MG63 (cell line): ENCODE results near the gene HMGXB3. TPM values are rescaled to one million over a fixed set of nuclear protein-coding genes. Genes with fewer than 3 reads are reported as not detected.

ENCODE experiments used
- DNase-seq: peaks from one replicate; pipeline ENCODE4 v3.0.0-alpha.2; 2020
- H3K27me3 ChIP-seq: fragments of 250-450 bp; sonication (Bioruptor Pico); 2 replicates; pipeline ENCODE4 v1.5.1; 2020; ENCODE audit warnings: mild to moderate bottlenecking, moderate library complexity
- H3K36me3 ChIP-seq: fragments of 250-450 bp; sonication (Bioruptor Pico); 2 replicates; pipeline ENCODE4 v1.5.1; 2020; ENCODE audit warnings: mild to moderate bottlenecking, moderate library complexity
- H3K4me3 ChIP-seq: fragments of 250-450 bp; sonication (Bioruptor Pico); 2 replicates; pipeline ENCODE4 v1.5.1; 2020; ENCODE audit warnings: mild to moderate bottlenecking, moderate library complexity
- H3K9me3 ChIP-seq: fragments of 250-450 bp; sonication (Bioruptor Pico); 2 replicates; pipeline ENCODE4 v1.5.1; 2020; ENCODE audit warnings: mild to moderate bottlenecking, moderate library complexity
- total RNA-seq: library from RNA; depleted of rRNA; stranded (reverse); fragments of >200 nt; shearing (Covaris generic); gene quantifications from 2 replicates; pipeline ENCODE4 v1.2.3, GENCODE V29; 2014; ENCODE audit warnings: low replicate concordance

The HMGXB3 gene
- total RNA-seq, 1 experiment from 2014 or later: 38.2 TPM

DNA sequence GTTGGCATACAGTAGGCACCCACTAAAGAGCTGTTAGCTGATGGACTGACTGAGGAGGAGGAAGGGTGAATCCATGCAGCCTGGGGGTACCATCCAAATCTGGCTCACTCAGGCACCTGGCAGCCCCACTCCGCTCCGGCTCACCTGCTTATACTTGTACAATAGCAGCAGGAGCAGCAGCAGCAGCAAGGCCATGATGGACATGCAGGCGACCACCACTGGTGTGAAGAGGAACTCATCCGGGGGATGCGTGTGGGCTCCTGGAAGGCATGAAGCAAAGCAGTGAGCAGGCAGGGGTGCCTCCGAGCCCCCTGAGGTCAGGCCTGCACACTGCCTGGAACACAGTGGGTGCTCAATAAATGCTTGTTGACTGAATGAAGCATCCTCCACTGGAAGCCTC is 67.5 kb downstream of the HMGXB3 start:
- H3K27me3 ChIP-seq: no peaks in the 10 kb centered on the region
- H3K9me3 ChIP-seq: 0 out of 2 replicates have a peak, but pooled peaks cover 3% of the 10 kb centered on the region
- H3K36me3 ChIP-seq: no peaks in the 10 kb centered on the region
- no peak for DNase-seq
- no peak overlapping the region for H3K4me3 ChIP-seq

DNA sequence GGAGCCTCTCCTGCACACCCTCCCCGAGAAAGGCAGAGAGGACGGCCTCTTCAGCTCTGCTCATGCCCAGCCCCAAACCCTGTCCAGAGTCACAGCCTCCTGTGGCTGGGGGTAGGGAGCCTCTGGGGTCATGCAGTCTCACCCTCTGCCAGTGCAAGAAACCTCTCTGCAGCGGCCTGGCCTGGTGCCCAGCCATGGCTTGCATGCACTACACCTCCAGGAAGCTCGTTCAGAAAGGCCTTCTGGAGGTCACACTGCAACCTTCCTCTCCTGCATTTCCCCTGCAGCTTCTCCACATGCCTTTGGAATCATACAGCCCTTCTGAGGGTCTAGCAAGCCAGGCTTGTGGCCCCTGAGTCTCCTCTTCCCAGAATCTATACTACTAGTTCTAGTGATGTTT is 67.9 kb downstream of the HMGXB3 start:
- Histone ChIP-seq H3K27me3 (no peaks in the 10 kb centered on the region), H3K36me3 (no peaks in the 10 kb centered on the region), H3K4me3 (no peak overlapping the region), H3K9me3 (peaks cover 4% of the 10 kb centered on the region; the same call in 1 of the 2 replicates)
- peak; percentile 42 for DNase-seq

GRCh38 chr5:150068961-150069645 is 68.6 kb downstream of the HMGXB3 start:
- Histone ChIP-seq H3K27me3 (no peaks in the 10 kb centered on the region), H3K36me3 (no peaks in the 10 kb centered on the region), H3K4me3 (no peak overlapping the region), H3K9me3 (peaks cover 6% of the 10 kb centered on the region)
- no peak for DNase-seq

DNA sequence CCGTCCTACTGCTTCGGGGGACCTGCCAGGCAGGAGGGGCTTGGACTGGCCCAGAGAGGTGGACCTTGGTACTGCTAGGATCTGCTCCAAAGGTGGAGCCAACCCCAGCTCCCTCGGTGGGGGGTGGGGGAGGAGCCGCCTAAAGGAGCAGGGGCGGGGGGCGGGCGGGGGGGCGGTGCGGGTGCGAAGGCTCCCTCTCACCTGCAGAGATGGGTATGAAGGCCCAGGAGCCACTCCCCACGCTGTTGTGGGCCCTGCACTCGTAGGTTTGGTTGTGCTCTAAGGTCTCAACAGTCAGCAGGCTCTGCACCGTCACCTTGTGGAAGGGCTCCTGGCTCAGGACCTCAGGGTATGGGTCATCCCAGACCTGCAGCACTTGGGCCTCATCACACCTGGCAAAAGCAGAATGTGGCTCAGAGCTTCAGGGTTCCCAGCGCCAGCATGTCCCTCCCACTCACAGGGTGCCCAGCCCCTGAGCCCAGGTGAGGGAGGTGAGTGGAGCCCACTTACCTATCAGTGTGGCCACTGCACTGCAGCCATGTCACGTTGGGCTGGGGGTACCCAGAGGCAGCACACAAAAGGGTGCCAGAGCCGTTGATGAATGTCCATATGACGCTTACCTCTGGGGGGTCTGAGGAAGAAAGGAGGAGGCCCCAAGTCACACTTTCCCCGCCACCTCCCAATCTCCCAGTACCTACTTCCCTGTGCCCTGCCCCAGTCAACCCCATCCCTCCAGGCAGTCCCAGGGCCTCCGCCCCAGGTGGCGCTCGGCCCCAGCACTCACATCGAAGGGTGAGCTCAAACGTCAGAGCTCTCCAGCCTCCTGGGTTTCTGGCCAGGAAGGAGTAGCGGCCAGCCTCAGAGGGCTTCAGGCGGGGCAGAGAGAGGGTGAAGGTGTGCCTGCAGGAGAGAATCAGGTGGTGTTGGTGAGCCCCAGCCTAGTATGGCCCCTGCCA is 69.4 kb downstream of the HMGXB3 start:
- H3K4me3 ChIP-seq: no peak overlapping the region
- no peak for DNase-seq
- no peaks in the 10 kb centered on the region for H3K36me3 ChIP-seq
- peaks cover 6% of the 10 kb centered on the region for H3K9me3 ChIP-seq
- peaks cover under 1% of the 10 kb centered on the region; the same call in 1 of the 2 replicates for H3K27me3 ChIP-seq

GRCh38 chr5:150070821-150071220 is 70.3 kb downstream of the HMGXB3 start:
- DNase-seq: no peak
- Histone ChIP-seq H3K36me3 (no peaks in the 10 kb centered on the region), H3K9me3 (peaks cover 6% of the 10 kb centered on the region), H3K4me3 (no peak overlapping the region), H3K27me3 (peaks cover 6% of the 10 kb centered on the region)

DNA sequence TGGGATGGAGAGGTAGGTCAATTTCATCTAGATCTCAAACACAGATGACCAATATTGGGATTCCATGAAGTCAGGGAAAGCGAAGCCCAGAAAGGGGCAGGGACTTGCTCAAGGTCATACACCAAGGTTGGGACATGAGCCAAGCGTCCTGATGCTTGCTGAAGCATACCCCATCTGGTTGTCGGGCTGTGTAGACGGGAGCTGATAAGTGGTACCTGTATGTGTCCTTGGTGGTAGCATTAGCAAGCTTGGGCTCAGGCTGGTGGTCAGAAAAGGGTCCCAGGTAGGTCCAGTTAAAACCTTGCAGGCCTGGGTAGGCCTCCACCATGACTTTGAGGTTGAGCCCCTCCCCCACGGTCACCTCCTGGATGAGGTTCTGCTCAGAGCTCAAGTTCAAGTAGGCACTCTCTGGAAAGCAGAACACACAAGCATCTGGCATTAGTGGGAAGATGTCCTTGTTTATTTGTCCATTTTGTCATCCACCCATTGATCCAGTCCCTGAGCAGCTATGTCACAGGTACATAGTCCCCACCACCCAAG is 72.6 kb downstream of the HMGXB3 start:
- Histone ChIP-seq H3K27me3 (peaks cover 10% of the 10 kb centered on the region), H3K36me3 (no peaks in the 10 kb centered on the region), H3K4me3 (no peak overlapping the region), H3K9me3 (peaks cover 6% of the 10 kb centered on the region)
- DNase-seq: no peak

- DNase-seq: no peak
- H3K9me3 ChIP-seq: peaks cover 6% of the 10 kb centered on the region
Measured at GRCh38 chr5:150073677-150074076, 73.1 kb downstream of the HMGXB3 start.

GRCh38 chr5:150075233-150075632 is 74.7 kb downstream of the HMGXB3 start:
- Histone ChIP-seq H3K4me3 (no peak overlapping the region), H3K27me3 (peaks cover 10% of the 10 kb centered on the region), H3K36me3 (no peaks in the 10 kb centered on the region), H3K9me3 (peaks cover 6% of the 10 kb centered on the region)
- no peak for DNase-seq

More at GRCh38 chr5:150073677-150074076, 73.1 kb downstream of the HMGXB3 start:
- Histone ChIP-seq H3K4me3 (no peak overlapping the region), H3K36me3 (no peaks in the 10 kb centered on the region), H3K27me3 (peaks cover 10% of the 10 kb centered on the region)

DNA sequence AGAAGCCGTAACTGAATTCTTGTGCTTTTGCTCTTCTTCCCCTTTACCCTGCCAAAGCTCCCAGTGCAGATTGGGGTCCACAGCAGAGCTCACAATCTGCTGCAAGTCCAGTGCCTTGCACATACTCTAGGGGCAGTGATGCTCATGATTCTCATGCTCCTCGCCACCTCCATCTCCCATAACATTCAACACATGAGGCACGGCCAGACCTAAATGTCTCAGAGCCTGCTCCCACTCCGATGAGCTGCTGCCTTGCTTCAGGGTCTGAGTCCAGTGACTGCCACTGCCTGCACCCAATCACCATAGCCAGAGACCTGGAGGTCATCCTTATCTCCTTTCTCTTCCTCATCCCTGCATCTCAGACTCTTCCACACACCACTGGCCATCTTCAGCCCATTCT is 75.3 kb downstream of the HMGXB3 start:
- DNase-seq: no peak
- Histone ChIP-seq H3K27me3 (peaks cover 10% of the 10 kb centered on the region), H3K9me3 (peaks cover 6% of the 10 kb centered on the region), H3K4me3 (no peak overlapping the region), H3K36me3 (no peaks in the 10 kb centered on the region)

DNA sequence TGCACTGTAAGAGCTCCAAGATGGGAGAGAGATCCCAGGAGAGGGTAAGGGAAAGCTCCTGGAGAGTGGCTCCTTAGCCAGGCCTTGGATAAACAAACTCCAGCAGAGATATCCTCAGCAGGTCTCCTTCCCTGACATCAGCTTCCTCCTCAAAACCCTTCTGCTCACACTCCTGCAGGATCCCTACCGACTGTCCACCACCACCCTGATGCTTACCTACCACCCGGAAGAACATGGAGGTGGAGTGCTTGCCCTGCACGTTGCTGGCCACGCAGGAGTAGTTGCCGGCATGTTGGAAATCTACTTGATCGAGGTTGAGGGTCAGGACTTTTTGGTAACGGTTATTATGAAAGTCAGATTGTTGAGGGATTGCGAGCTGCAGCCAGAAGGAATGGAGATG is 76.5 kb downstream of the HMGXB3 start:
- H3K4me3 ChIP-seq: no peak overlapping the region
- H3K36me3 ChIP-seq: no peaks in the 10 kb centered on the region
- H3K27me3 ChIP-seq: peaks cover 10% of the 10 kb centered on the region
- no peak for DNase-seq
- peaks cover 6% of the 10 kb centered on the region for H3K9me3 ChIP-seq

DNA sequence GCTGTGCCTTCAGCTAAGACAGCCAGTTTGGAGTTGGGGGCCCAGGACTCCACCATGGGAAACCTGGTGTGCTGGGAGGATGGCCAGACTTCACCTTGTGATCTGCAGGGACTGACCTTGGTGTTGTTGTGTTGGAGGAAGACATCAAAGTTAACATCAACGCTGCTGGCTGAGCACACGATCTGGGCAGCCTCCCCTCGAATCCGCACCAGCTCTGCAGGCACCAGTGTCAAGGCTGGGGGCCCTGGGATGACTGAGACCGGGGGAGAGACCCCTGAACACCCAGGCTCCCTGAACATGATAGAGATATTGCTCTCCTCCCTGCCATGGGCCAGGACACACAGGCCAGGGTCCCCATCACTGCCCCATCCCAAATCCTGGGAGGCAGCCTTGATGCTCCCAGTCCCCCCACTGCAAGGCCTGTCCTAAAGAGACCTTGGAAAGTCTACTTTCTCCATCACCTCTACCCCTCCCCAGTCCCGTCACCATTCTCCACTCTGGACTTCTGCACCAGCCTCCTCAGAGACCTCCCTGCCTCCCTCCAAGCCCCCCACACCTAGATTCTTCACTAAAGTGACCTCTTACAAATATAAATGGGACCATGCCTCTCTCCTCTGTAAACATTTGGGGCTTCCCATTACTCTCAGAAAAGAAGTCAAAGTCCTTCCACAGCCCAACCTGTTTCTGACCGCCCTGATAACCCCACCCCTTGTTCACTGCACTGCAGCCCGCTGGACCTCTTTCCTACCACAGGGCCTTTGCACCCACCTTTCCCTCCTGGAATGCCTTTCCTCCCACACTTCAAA is 77.7 kb downstream of the HMGXB3 start:
- Histone ChIP-seq H3K36me3 (no peaks in the 10 kb centered on the region), H3K4me3 (no peak overlapping the region), H3K9me3 (peaks cover 4% of the 10 kb centered on the region), H3K27me3 (peaks cover 10% of the 10 kb centered on the region)
- no peak for DNase-seq

DNA sequence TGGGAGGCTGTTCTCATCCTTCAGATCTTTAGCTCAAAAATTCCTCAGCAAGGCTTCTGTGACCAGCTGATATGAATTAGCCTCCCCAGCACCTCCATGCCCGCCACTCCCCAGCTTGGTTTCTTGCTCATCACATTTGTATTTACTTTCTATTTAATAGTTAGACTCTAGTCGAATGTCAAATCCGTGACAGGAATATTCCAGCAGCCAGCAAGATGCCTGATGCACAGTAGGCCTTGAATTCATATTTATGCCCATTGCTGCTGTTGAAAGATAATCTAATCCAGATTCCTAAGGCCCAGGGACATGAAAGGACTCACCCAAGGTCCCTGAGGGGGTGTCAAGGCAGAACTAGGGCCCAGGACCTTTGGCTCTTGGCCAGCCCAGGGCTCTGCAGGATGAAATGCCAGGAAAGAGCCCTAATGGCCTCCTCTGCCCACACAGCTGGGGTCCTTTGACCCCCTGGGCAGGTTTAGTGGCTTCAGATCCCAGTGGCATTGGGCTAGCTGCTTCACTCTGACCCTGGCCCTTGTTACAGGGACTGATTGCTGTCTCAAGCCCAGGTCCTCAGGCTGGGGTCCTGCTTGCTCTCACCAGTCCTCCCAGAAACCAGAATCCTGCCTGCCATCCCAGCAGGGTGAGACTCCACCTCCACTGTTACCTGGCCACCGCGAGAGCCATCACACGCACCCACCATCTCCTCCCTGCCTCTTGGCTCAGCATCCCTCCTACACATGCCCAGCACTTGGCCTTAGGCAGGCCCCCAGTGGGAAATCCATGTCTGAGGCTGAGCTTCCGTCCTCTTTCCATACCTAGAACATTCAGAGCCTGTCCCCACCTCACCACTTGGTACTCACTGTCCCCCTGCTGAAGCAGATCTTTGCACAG is 78.5 kb downstream of the HMGXB3 start:
- H3K4me3 ChIP-seq: no peak overlapping the region
- no peaks in the 10 kb centered on the region for H3K36me3 ChIP-seq
- no peak for DNase-seq
- peaks cover 10% of the 10 kb centered on the region for H3K27me3 ChIP-seq
- no peaks in the 10 kb centered on the region; the same call in 1 of the 2 replicates for H3K9me3 ChIP-seq

DNA sequence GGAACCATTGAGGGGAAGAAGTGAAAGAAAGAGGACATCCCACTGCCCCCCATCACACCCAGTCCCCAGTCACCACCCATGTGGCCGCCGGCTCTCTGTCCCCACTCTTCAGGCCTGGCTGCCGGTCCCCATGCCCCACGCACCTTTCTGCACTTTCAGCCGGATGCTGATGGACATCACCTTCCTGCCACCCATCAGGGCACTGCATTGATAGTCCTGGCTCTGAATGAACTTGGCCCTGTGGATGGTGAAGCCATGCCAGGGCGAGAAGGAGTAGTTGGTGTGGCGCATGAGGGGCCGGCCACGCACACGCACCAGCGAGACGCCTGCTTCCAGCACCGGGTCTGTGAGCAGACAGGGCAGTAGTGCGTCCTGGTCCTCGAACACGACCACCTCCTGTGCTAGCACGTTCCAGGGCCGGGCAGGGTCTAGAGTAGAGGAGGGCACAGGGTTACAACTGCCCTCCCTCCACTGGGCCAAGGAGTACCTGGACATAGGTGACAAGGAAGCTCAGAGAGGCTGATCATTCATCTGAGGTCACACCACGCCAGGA is 79.4 kb downstream of the HMGXB3 start:
- no peak overlapping the region for H3K4me3 ChIP-seq
- no peaks in the 10 kb centered on the region for H3K9me3 ChIP-seq
- H3K27me3 ChIP-seq: peaks cover 8% of the 10 kb centered on the region
- no peak for DNase-seq
- no peaks in the 10 kb centered on the region for H3K36me3 ChIP-seq

DNA sequence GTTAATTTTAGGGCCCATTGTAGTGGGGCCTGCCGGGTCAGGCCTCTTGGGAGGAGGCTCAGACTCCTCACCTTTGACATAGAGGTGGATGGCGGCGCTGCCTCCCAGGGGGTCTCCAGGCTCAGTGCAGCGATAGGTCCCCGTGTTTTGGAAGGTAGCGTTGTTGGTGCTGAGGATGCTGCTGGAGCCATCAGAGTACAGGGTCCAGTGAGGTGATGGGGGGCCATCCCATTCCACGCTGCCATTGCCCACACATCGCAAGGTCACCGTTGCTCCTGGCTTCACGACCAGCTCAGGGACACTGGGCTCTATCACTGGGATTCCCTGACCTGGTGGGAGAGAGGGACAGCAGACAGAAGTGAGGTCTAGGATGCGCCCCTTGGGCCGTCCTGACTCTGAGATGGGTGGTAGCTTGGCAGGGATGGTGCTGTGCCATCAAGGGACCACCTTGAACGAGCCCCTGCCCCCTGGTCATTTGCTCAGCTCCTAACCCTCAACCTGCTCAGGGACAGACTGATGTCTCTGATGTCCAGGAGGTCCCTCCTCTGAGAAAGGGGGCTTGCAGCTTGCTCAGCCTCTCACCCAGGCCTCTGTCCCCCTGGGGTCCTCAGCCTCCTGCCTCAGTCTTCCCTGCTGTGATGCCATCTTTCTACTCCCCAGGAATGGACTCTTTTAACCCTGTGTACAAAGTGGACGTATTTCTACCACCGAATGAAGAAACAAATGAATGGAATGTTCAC is 80.3 kb downstream of the HMGXB3 start:
- no peak for DNase-seq
- H3K9me3 ChIP-seq: no peaks in the 10 kb centered on the region
- H3K27me3 ChIP-seq: peaks cover 3% of the 10 kb centered on the region; the same call in 1 of the 2 replicates
- H3K4me3 ChIP-seq: no peak overlapping the region
- H3K36me3 ChIP-seq: no peaks in the 10 kb centered on the region
